Effector memory CD4-positive, alpha-beta T cell (primary cell): ENCODE data around the gene TOPAZ1.

Experiments
- DNase-seq, 3 donors: peaks; one replicate each; pipeline ENCODE4 v3.0.0-alpha.2; 2020
- H3K27ac ChIP-seq: 2 replicates; pipeline ENCODE4 v1.7.0; 2013; ENCODE audit warnings: mild to moderate bottlenecking, low read length, moderate library complexity; ENCODE audit not compliant: insufficient read depth, poor library complexity, severe bottlenecking
- H3K27me3 ChIP-seq: replicated peaks from 2 replicates; pipeline ENCODE4 v1.7.0; 2013; ENCODE audit warnings: mild to moderate bottlenecking, low read length; ENCODE audit not compliant: insufficient read depth, control insufficient read depth, poor library complexity, severe bottlenecking
- H3K36me3 ChIP-seq: 2 replicates; pipeline ENCODE4 v1.7.0; 2013; ENCODE audit warnings: mild to moderate bottlenecking, low read length, moderate library complexity; ENCODE audit not compliant: control insufficient read depth, insufficient read depth
- H3K4me1 ChIP-seq: 2 replicates; pipeline ENCODE4 v1.7.0; 2013; ENCODE audit warnings: low read length, mild to moderate bottlenecking; ENCODE audit not compliant: control insufficient read depth, insufficient read depth, poor library complexity, severe bottlenecking
- H3K4me3 ChIP-seq: 2 replicates; pipeline ENCODE4 v1.7.0; 2013; ENCODE audit warnings: low read length, low read depth, mild to moderate bottlenecking; ENCODE audit not compliant: insufficient read depth, poor library complexity, severe bottlenecking
- H3K9me3 ChIP-seq: 2 replicates; pipeline ENCODE4 v1.7.0; 2013; ENCODE audit warnings: mild to moderate bottlenecking, low read length, moderate library complexity; ENCODE audit not compliant: control insufficient read depth

TOPAZ1 gene

DNA sequence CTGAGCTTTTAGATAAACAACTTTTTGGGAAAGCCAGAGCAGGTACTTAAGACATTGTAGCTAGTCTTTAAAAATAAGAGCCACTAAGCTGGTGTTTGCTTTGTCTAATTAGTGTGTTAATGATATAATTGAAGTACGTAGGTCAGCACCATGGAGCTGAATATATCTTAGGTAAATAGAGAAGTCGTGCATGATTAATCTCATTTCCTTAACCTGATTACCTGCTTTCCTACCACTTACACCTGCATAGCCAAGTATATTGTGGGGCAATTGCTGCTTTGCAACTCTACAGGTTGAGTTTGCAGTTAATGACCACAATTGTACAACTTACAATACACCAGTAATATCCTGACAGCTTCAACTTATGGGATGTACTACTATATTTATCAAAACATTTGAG is 17.6 kb upstream of the TOPAZ1 start:
- H3K9me3 ChIP-seq: no peaks in the 10 kb centered on the region
- H3K27me3 ChIP-seq: peaks cover 5% of the 10 kb centered on the region

DNA sequence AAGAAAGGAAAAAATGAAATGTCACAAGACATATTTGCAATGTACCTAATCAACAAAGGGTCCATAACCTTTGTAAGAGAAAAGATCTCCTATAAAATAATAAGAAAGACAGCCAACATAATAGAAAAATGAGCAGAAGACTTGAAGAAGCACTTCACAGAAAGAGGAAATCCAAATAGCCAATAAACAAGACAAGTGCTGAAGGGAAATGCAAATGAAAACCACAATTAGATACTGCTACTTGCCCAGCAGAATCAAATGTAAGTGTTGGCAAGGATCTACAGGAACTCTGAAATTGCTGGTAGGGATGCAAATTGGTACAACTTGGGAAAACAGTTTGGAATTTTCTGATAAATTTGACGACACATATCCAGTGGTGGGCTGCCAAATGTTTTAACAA is 15.1 kb upstream of the TOPAZ1 start:
- no peaks in the 10 kb centered on the region for H3K9me3 ChIP-seq
- no peaks in the 10 kb centered on the region for H3K4me1 ChIP-seq
- no peaks in the 10 kb centered on the region for H3K36me3 ChIP-seq
- H3K27me3 ChIP-seq: peaks cover 5% of the 10 kb centered on the region
- no peak for DNase-seq
- no peak overlapping the region for H3K27ac ChIP-seq
- H3K4me3 ChIP-seq: no peak overlapping the region

More for the DNA sequence above, 17.6 kb upstream of the TOPAZ1 start:
- H3K27ac ChIP-seq: no peak overlapping the region
- no peaks in the 10 kb centered on the region for H3K4me1 ChIP-seq
- no peak for DNase-seq
- no peaks in the 10 kb centered on the region for H3K36me3 ChIP-seq
- no peak overlapping the region for H3K4me3 ChIP-seq

DNA sequence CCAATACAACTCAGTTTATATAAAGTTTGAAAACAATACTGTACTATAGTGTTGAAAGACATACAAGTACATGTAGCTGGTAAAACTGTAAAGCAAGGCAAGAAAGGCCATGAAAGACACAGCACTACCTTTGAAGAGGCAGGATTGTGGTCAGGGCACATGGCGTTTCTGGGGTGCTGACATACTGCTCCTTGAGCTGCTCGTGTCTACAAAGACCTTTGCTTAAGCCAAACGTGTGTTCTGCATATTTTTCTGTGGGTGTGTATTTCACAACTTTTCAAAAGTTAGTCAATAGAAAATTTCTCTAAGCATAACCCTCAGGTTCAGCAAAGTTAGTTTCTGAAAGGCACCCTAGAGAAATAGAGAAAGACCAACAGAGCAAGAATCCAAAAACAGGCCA is 14.1 kb upstream of the TOPAZ1 start:
- DNase-seq: no peak
- Histone ChIP-seq H3K4me3 (no peak overlapping the region), H3K27me3 (peaks cover 5% of the 10 kb centered on the region), H3K9me3 (no peaks in the 10 kb centered on the region), H3K4me1 (no peaks in the 10 kb centered on the region), H3K36me3 (no peaks in the 10 kb centered on the region), H3K27ac (no peak overlapping the region)

DNA sequence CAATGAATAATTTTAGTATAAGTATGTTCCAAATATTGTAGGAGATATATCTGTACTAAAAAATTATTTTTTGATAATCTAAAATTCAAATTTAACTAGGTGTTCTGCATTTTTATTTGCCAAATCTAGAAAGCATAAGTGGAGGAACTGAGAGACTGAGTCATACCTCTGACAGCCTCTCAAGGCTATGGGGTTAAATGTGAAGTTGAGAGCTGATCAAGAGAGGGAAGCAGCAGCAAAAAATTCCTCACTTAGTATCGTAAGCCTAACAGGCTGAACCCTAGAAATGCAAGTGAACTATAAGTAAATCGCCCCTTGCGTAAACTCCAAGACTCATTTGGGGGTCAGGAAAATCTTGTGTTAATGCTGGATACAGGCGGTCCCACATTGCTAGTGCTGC is 12.8 kb upstream of the TOPAZ1 start:
- Histone ChIP-seq H3K36me3 (no peaks in the 10 kb centered on the region), H3K4me3 (no peak overlapping the region), H3K4me1 (no peaks in the 10 kb centered on the region), H3K27ac (no peak overlapping the region), H3K27me3 (peaks cover 5% of the 10 kb centered on the region), H3K9me3 (no peaks in the 10 kb centered on the region)
- DNase-seq: no peak

DNA sequence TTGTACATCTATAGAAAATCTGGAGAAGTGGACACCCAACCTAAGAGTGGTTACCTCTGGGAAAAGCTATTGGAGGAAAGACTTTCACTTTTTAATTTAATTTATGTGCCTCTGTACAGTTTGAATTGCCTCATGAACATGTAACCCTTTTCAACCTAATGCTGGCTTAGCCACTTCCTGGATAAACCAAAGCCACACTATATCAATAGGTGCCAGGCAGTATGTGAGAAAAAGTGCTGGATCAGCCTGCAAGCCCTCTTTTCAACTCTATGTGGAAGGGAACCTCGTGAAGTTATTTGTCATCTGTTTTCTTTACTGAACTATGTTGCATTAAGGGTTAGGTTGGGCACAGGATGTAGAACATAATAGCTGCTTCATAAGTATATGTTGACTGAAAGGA is 9.3 kb upstream of the TOPAZ1 start:
- no peak overlapping the region for H3K4me3 ChIP-seq
- DNase-seq: no peak

DNA sequence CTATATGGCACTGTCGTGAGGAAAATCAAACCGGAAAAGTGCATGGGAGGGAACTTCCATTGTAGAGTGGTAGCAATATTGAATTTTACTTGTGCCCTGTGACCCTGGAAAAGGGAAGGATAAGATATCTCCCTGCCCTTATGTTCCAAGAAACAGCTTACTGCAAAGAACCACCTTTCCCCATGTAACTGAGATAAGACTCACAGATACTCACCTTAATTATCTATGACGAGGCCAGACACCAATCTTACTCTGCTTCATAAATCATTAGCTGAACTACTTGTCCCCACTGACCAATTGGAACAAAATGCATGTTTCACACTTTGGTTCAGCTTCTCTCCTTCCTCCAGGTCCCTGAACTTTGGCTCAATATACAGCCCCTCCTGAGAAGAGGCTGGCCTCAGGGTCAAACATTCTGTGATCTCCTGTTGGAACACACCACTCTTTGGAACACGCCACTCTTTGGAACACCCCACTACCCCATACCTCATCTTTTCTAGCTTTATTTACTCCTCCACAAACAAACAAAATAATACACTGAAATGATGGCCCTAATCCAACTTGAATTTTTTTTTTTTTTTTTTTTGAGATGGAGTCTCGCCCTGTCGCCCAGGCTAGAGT is 6.9 kb upstream of the TOPAZ1 start:
- no peaks in the 10 kb centered on the region for H3K36me3 ChIP-seq
- H3K27ac ChIP-seq: no peak overlapping the region
- H3K27me3 ChIP-seq: no peaks in the 10 kb centered on the region
- no peak for DNase-seq
- H3K9me3 ChIP-seq: no peaks in the 10 kb centered on the region
- no peak overlapping the region for H3K4me3 ChIP-seq
- no peaks in the 10 kb centered on the region for H3K4me1 ChIP-seq

More for the DNA sequence above, 9.3 kb upstream of the TOPAZ1 start:
- Histone ChIP-seq H3K9me3 (no peaks in the 10 kb centered on the region), H3K36me3 (no peaks in the 10 kb centered on the region), H3K27me3 (no peaks in the 10 kb centered on the region), H3K4me1 (no peaks in the 10 kb centered on the region), H3K27ac (no peak overlapping the region)

DNA sequence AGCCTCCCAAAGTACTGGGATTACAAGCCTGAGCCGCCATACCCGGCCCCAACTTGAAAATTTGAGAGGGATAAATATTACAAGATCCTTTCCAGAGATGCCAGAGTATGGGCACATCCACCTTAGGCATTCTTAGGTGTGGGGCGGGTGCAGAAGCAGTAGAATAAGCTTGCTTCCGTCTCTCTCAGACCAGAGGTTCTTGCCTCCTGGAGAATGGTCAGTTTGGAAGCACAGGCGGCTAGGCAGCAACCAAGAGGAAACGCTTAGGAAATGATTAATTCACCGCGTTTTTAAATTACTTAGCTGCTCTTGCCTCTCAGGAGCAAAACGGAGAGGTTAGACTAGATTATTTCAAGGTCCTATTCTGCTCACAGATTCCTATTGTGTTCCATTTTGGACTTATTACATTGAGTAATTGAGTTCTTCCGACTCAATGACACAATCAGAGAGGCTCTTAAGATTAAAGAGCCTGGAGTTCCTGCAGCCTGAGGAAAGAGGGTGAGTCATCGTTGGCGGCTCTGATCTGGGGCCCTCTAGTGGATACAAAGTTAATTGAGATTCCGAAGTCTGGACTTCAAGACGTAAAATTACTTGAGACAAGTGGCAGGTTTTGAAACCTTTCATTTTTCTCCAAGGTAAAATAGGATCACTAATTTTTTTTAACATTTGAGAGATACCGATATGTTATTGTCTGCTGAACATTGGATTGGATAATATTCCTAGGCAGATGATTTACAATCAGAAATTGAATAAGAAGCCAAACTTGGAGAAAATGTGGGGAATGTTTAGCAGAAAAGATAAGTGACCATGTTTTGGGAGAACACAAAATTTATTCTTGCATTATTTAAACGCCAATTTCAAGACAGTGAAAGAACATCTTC is 5.8 kb upstream of the TOPAZ1 start:
- no peaks in the 10 kb centered on the region for H3K27me3 ChIP-seq
- no peaks in the 10 kb centered on the region for H3K9me3 ChIP-seq
- no peaks in the 10 kb centered on the region for H3K4me1 ChIP-seq
- DNase-seq: peak; percentile 16 to 19 (median 16)
- H3K4me3 ChIP-seq: no peak overlapping the region
- no peaks in the 10 kb centered on the region for H3K36me3 ChIP-seq
- H3K27ac ChIP-seq: no peak overlapping the region

DNA sequence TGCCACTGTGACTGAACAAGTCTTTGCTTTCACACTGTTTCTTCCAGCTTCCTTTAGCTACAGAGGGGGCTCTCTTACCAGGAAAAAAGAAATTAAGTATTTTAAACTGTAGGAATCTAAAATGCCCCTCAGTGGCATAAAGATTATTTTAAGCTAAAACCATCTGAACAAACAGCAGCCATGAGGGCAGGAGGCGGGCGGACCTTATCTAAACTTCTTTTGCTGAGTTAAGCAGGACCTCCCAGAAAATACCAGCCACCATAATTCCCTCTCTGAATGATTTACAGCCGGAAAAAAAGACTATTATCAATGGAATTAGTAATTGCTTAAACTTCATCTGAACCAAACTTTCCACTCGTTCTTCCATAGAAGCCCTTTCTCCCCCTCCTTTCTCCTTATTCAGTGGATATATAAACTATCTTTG is 5.2 kb upstream of the TOPAZ1 start:
- Histone ChIP-seq H3K4me3 (no peak overlapping the region), H3K27ac (no peak overlapping the region), H3K9me3 (no peaks in the 10 kb centered on the region), H3K4me1 (no peaks in the 10 kb centered on the region), H3K27me3 (no peaks in the 10 kb centered on the region), H3K36me3 (no peaks in the 10 kb centered on the region)
- DNase-seq: no peak

DNA sequence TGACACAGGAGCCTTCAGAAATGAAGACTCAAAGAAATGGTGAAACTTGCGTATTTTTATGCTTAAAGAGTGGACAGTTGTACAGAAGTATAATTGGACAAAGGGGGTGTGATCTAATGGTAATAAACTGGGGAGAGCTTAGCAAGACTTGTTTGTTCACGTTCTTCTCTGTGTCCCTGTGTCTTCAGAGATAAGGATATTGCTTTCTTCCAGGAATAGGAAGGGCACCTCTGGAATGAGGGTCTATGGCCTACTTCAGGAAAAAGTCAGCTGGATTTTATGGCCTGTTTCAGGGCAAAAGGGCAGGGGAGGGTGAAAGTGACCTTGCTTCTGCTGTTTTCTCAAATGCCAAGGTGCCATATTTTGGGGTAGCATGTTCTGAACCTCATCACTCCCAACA is 4.5 kb upstream of the TOPAZ1 start:
- H3K4me1 ChIP-seq: no peaks in the 10 kb centered on the region
- H3K36me3 ChIP-seq: no peaks in the 10 kb centered on the region
- H3K9me3 ChIP-seq: no peaks in the 10 kb centered on the region
- no peak for DNase-seq
- H3K27ac ChIP-seq: no peak overlapping the region
- H3K27me3 ChIP-seq: no peaks in the 10 kb centered on the region
- no peak overlapping the region for H3K4me3 ChIP-seq

DNA sequence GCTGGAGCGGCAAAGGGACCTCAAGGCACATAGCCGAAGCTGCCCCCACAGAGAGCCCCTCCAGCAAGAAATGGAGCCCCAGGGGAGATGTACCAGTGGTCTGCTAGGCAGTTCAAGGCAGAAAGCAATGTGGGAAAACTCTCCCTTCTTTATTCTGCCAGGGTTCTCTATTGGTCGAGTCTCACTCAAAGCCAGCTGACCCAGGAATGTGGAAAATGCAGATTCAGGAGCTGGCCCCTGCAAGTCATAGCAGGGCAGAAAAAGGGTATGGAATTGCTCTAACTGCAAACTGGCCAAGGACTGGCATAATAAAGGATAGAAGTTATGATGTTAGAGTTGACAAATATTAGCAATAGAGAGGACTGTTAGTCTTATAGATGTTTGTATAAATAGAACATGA is 4.0 kb upstream of the TOPAZ1 start:
- Histone ChIP-seq H3K4me1 (no peaks in the 10 kb centered on the region), H3K27ac (no peak overlapping the region), H3K4me3 (no peak overlapping the region), H3K27me3 (no peaks in the 10 kb centered on the region), H3K36me3 (no peaks in the 10 kb centered on the region), H3K9me3 (no peaks in the 10 kb centered on the region)
- no peak for DNase-seq
